GM12878 (cell line): ENCODE results near the gene MXI1. TPM values are rescaled to one million over a fixed set of nuclear protein-coding genes. Genes with fewer than 3 reads are reported as not detected.

ENCODE experiments used
- ATAC-seq: fragments of 200-7000 bp; cut with Tn5 transposase; 3 replicates; pipeline ENCODE4 v1.9.1; 2020; ENCODE audit warnings: mild to moderate bottlenecking, moderate library complexity
- BruUV-seq: library from RNA; stranded (reverse); fragments of 400-500 nt; replicated peaks from 2 replicates; lab custom pipeline; 2021; lab: Mats Ljungman, UMichigan
- CTCF ChIA-PET: fragments of 300-600 bp; sonication (Branson Sonifier 250); formaldehyde crosslinking; extraction: SDS; loops from one replicate; lab custom pipeline; 2021; ENCODE audit warnings: inconsistent platforms; lab: Yijun Ruan, JAX
- POLR2A ChIA-PET: fragments of 350-600 bp; formaldehyde crosslinking; extraction: SDS; loops from one replicate; lab custom pipeline; 2021; ENCODE audit warnings: inconsistent platforms; lab: Charles Lee
- RAD21 ChIA-PET: fragments of 300-600 bp; sonication (Branson Sonifier 250); formaldehyde crosslinking; loops from one replicate; lab custom pipeline; 2023; ENCODE audit warnings: antibody characterized with exemption; ENCODE audit not compliant: unreplicated experiment; lab: Charles Lee
- SMC1A ChIA-PET: fragments of 300-600 bp; sonication (Branson Sonifier 250); formaldehyde crosslinking; loops from one replicate; lab custom pipeline; 2023; ENCODE audit not compliant: unreplicated experiment, uncharacterized antibody; lab: Charles Lee
- DNase-seq: peaks from one replicate; pipeline ENCODE4 v3.0.0-alpha.2; 2011; ENCODE audit warnings: low read depth, low spot score
- FAIRE-seq: peaks from 3 replicates; lab custom pipeline; 2011; peaks lifted over from hg19 to GRCh38; lab: Jason Lieb, UNC
- H2AFZ ChIP-seq: 2 replicates; pipeline ENCODE4 v1.6.0; 2011; ENCODE audit warnings: low read depth, low read length, control low read depth; ENCODE audit not compliant: control insufficient read depth
- H3K27ac ChIP-seq: 2 replicates; pipeline ENCODE4 v1.5.1; 2011; ENCODE audit warnings: control low read depth; ENCODE audit not compliant: control insufficient read depth, insufficient read depth
- H3K27me3 ChIP-seq, 2 experiments: replicated peaks in 1 of 2; 2 replicates each; pipeline versions ENCODE4 v1.6.0 to v1.6.1; 2011; ENCODE audit warnings: low read length in 1 of 2; ENCODE audit not compliant: control insufficient read depth in 2 of 2, insufficient read depth in 2 of 2
- H3K36me3 ChIP-seq, 2 experiments: 2 replicates each; pipeline ENCODE4 v1.5.1; 2011; ENCODE audit warnings: low read length in 1 of 2; ENCODE audit not compliant: control insufficient read depth in 2 of 2, insufficient read depth in 2 of 2
- H3K4me1 ChIP-seq: 2 replicates; pipeline ENCODE4 v1.6.1; 2011; ENCODE audit warnings: mild to moderate bottlenecking, low read length, moderate library complexity, mixed read lengths; ENCODE audit not compliant: control insufficient read depth, insufficient read depth
- H3K4me2 ChIP-seq: 2 replicates; pipeline ENCODE4 v1.6.0; 2011; ENCODE audit warnings: control low read depth; ENCODE audit not compliant: control insufficient read depth, insufficient read depth
- H3K4me3 ChIP-seq: fragments of 200-600 bp; sonication (generic); 2 replicates; pipeline ENCODE4 v1.5.1; 2016
- H3K79me2 ChIP-seq: 2 replicates; pipeline ENCODE4 v1.6.0; 2011; ENCODE audit warnings: low read length; ENCODE audit not compliant: control insufficient read depth, insufficient read depth
- H3K9ac ChIP-seq: 2 replicates; pipeline ENCODE4 v1.8.0; 2011; ENCODE audit warnings: low read length, control low read depth, mixed read lengths; ENCODE audit not compliant: control insufficient read depth, insufficient read depth
- H3K9me3 ChIP-seq: replicated peaks from 3 replicates; pipeline ENCODE4 v1.5.1; 2011; ENCODE audit warnings: mild to moderate bottlenecking, low read length; ENCODE audit not compliant: control insufficient read depth, insufficient read depth
- H4K20me1 ChIP-seq: 2 replicates; pipeline ENCODE4 v1.6.0; 2011; ENCODE audit not compliant: control insufficient read depth, insufficient read depth
- ATF7 ChIP-seq: fragments of 450-650 bp; IDR thresholded peaks from 2 replicates; pipeline ENCODE4 v1.6.1; 2016; ENCODE audit warnings: low read depth, mild to moderate bottlenecking
- BHLHE40 ChIP-seq, 2 experiments: fragments of 450-650 bp in 1 of 2; IDR thresholded peaks; 2 replicates each; pipeline ENCODE4 v1.6.1; 2011 to 2017; ENCODE audit warnings: low read depth in 2 of 2, borderline replicate concordance in 1 of 2, improper control_type of control experiment in 1 of 2, low read length in 1 of 2, mild to moderate bottlenecking in 1 of 2
- CREM ChIP-seq: IDR thresholded peaks from 2 replicates; pipeline ENCODE4 v1.6.1; 2014; ENCODE audit warnings: antibody characterized with exemption, low read depth
- DPF2 ChIP-seq: fragments of 450-650 bp; IDR thresholded peaks from 2 replicates; pipeline ENCODE4 v1.6.1; 2017; ENCODE audit warnings: mild to moderate bottlenecking
- GABPA ChIP-seq: IDR thresholded peaks from 2 replicates; pipeline ENCODE4 v1.6.1; 2014; ENCODE audit warnings: antibody characterized with exemption, low read depth, mild to moderate bottlenecking, inconsistent platforms
- LARP7 ChIP-seq: fragments of 450-650 bp; IDR thresholded peaks from 2 replicates; pipeline ENCODE4 v1.6.1; 2017; ENCODE audit warnings: mild to moderate bottlenecking
- NFIC ChIP-seq: IDR thresholded peaks from 2 replicates; pipeline ENCODE4 v1.6.1; 2012; ENCODE audit warnings: low read depth, mild to moderate bottlenecking, inconsistent platforms, low read length, moderate library complexity
- NFXL1 ChIP-seq: fragments of 450-650 bp; IDR thresholded peaks from 2 replicates; pipeline ENCODE4 v1.6.1; 2017; ENCODE audit warnings: antibody characterized with exemption, mild to moderate bottlenecking, borderline replicate concordance
- PAX5 ChIP-seq: IDR thresholded peaks from 2 replicates; pipeline ENCODE4 v1.6.1; 2011; ENCODE audit warnings: low read depth, low read length, borderline replicate concordance
- RAD51 ChIP-seq: fragments of 450-650 bp; IDR thresholded peaks from 2 replicates; pipeline ENCODE4 v1.6.1; 2016; ENCODE audit warnings: moderate library complexity, mild to moderate bottlenecking, inconsistent platforms
- RUNX3 ChIP-seq: IDR thresholded peaks from 2 replicates; pipeline ENCODE4 v1.6.1; 2012; ENCODE audit warnings: low read length, inconsistent platforms
- SREBF2 ChIP-seq: IDR thresholded peaks from 2 replicates; pipeline ENCODE4 v1.6.1; 2012; ENCODE audit warnings: mild to moderate bottlenecking, low read length
- TCF7 ChIP-seq: IDR thresholded peaks from 2 replicates; pipeline ENCODE4 v1.6.1; 2014; ENCODE audit warnings: antibody characterized with exemption, borderline replicate concordance
- ZBED1 ChIP-seq: IDR thresholded peaks from 2 replicates; pipeline ENCODE4 v1.6.1; 2016; ENCODE audit warnings: borderline replicate concordance
- WGBS: methylation state at CpG from one replicate; pipeline ENCODE4 v1.1.6; 2016; ENCODE audit warnings: low lambda C conversion rate; ENCODE audit not compliant: insufficient replicate concordance, insufficient coverage; ENCODE audit errors: missing lambda C conversion rate; 5-methylcytosine and 5-hydroxymethylcytosine counted together
- in situ Hi-C: fragments of 300-500 bp; cut with MboI; formaldehyde crosslinking; loops from 9 replicates; pipeline ENCODE4 v1.14.3; 2018; ENCODE audit warnings: mixed read lengths
- intact Hi-C: fragments of 100-400 bp; cut with micrococcal nuclease; formaldehyde crosslinking; loops from one replicate; pipeline ENCODE4 v1.14.2; 2022; ENCODE audit not compliant: unreplicated experiment
- polyA plus RNA-seq, 11 experiments: library from polyadenylated mRNA; depleted of rRNA in 4 of 11; unstranded in 6 of 11; stranded (reverse) in 5 of 11; fragments of >200 nt; fragmentation: Nextera tagmentation in 4 of 11; fragmentation: Illumina TruSeq in 1 of 11; extraction: Ambion mirVana in 4 of 11; extraction: Trizol in 1 of 11; gene quantifications; 1 replicate in 1 of 11; 2 replicates in 10 of 11; pipeline versions ENCODE4 v1.2.1 to v1.2.3, GENCODE V29; 2011 to 2016; ENCODE audit warnings: inconsistent platforms in 2 of 11, missing spikeins in 2 of 11, low read depth in 1 of 11
- total RNA-seq, 4 experiments: library from RNA; depleted of rRNA in 3 of 4; stranded (reverse); fragments of >200 nt in 3 of 4; fragmentation: Illumina TruSeq in 1 of 4; extraction: Trizol in 1 of 4; gene quantifications; 2 replicates each; pipeline versions ENCODE4 v1.2.1 to v1.2.3, GENCODE V29; 2013 to 2021
- TF ChIP-seq, protein P1 (sequence below): IDR thresholded peaks from 2 replicates; pipeline ENCODE4 v1.6.1; 2011; ENCODE audit warnings: borderline replicate concordance, low read depth, mild to moderate bottlenecking, moderate library complexity, low read length; ENCODE audit not compliant: insufficient read depth, poor library complexity, severe bottlenecking
- TF ChIP-seq, protein P2 (sequence below): fragments of 450-650 bp; IDR thresholded peaks from 2 replicates; pipeline ENCODE4 v1.6.1; 2017; ENCODE audit warnings: low read depth, mild to moderate bottlenecking, moderate library complexity
- TF ChIP-seq, protein P3 (sequence below): IDR thresholded peaks from 2 replicates; pipeline ENCODE4 v1.6.1; 2012; ENCODE audit warnings: low read length, inconsistent platforms
- TF ChIP-seq, protein P4 (sequence below): IDR thresholded peaks from 2 replicates; pipeline ENCODE4 v1.6.1; 2011; ENCODE audit warnings: low read depth, mild to moderate bottlenecking, low read length, moderate library complexity, borderline replicate concordance; ENCODE audit errors: extremely low read depth

MXI1 gene
- total and polyA plus RNA-seq, 10 of the 15 experiments (the other 5 are each of a cell fraction or from before 2014, with no cell fraction given), result 0.23 to 8.0 (median 0.41) TPM

DNA sequence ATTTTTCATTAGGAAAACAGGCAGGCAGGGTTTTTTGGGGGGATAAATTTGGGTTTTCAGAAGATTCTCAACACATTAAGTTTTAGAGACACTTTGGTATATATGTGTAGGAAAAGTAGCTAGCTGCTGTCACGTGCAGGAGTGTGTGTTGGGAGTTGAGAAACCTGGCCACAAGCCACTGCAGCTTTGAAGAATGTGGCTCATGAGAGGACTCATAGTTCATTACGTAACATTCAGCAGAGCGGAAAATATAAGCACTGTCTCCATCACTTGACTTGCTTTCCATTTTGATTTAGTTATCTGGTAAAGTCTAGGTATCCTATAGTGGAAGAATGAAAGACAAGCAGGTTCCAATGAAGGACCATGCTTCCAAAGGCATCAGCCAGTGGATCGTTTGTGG, 66.1 kb downstream of the MXI1 start:
- ATAC-seq (peak; percentile 88), DNase-seq (peak; percentile 28), FAIRE-seq (peak; percentile 71)
- Histone ChIP-seq H3K36me3 (no peaks in the 10 kb centered on the region), H3K4me3 (peak overlapping the region; percentile 10; the same call in 1 of the 2 replicates), H3K79me2 (no peaks in the 10 kb centered on the region), H4K20me1 (no peaks in the 10 kb centered on the region), H3K4me1 (peaks cover 7% of the 10 kb centered on the region), H3K9ac (no peak overlapping the region), H3K9me3 (no peaks in the 10 kb centered on the region), H3K27me3 (no peaks in the 10 kb centered on the region; a peak in 2 of 4 replicates), H3K4me2 (0 out of 2 replicates have a peak overlapping the region, but pooled peaks have one; percentile 21), H2AFZ (no peak overlapping the region), H3K27ac (no peak overlapping the region)
- 27% methylated on average over 4 of the region's 4 CpGs for WGBS
- BruUV-seq, result no TSS peak
- POLR2A ChIA-PET, result interaction anchor here (0.7 to 1.2 kb wide), 3 partner anchors 19 to 32 kb away, joined by 3 to 5 read pairs (median 4); no protein-coding TSS in a partner anchor
- in situ Hi-C loops, result no loop called here
- TF ChIP-seq, protein P1, sequence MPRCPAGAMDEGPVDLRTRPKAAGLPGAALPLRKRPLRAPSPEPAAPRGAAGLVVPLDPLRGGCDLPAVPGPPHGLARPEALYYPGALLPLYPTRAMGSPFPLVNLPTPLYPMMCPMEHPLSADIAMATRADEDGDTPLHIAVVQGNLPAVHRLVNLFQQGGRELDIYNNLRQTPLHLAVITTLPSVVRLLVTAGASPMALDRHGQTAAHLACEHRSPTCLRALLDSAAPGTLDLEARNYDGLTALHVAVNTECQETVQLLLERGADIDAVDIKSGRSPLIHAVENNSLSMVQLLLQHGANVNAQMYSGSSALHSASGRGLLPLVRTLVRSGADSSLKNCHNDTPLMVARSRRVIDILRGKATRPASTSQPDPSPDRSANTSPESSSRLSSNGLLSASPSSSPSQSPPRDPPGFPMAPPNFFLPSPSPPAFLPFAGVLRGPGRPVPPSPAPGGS, result peak; percentile 31
- TF ChIP-seq DPF2, result 0 out of 2 replicates have a peak, but pooled peaks have one; percentile 15
- TF ChIP-seq TCF7, result peak; percentile 83
- TF ChIP-seq, protein P2, sequence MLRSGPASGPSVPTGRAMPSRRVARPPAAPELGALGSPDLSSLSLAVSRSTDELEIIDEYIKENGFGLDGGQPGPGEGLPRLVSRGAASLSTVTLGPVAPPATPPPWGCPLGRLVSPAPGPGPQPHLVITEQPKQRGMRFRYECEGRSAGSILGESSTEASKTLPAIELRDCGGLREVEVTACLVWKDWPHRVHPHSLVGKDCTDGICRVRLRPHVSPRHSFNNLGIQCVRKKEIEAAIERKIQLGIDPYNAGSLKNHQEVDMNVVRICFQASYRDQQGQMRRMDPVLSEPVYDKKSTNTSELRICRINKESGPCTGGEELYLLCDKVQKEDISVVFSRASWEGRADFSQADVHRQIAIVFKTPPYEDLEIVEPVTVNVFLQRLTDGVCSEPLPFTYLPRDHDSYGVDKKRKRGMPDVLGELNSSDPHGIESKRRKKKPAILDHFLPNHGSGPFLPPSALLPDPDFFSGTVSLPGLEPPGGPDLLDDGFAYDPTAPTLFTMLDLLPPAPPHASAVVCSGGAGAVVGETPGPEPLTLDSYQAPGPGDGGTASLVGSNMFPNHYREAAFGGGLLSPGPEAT, result no peak; the same call in 1 of the 2 replicates
- TF ChIP-seq ZBED1, result no peak
- peak; percentile 93 to 97 for TF ChIP-seq BHLHE40 (IDR thresholded peaks at IDR 0.05; ENCODE audit: borderline replicate concordance in 1 of 2, low read depth in 2 of 2, low read length in 1 of 2)
- peak; percentile 39; the same call in 1 of the 2 replicates for TF ChIP-seq CREM
- TF ChIP-seq, protein P3, sequence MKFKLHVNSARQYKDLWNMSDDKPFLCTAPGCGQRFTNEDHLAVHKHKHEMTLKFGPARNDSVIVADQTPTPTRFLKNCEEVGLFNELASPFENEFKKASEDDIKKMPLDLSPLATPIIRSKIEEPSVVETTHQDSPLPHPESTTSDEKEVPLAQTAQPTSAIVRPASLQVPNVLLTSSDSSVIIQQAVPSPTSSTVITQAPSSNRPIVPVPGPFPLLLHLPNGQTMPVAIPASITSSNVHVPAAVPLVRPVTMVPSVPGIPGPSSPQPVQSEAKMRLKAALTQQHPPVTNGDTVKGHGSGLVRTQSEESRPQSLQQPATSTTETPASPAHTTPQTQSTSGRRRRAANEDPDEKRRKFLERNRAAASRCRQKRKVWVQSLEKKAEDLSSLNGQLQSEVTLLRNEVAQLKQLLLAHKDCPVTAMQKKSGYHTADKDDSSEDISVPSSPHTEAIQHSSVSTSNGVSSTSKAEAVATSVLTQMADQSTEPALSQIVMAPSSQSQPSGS, result peak; percentile 43; the same call in 1 of the 2 replicates
- TF ChIP-seq GABPA, result peak; percentile 2; the same call in 1 of the 2 replicates
- peak; percentile 96 for TF ChIP-seq PAX5
- no peak for TF ChIP-seq SREBF2
- TF ChIP-seq NFIC, result peak; percentile 40; the same call in 1 of the 2 replicates
- peak; percentile 85 for TF ChIP-seq RAD51
- TF ChIP-seq LARP7, result no peak
- no peak for TF ChIP-seq NFXL1
- TF ChIP-seq, protein P4, sequence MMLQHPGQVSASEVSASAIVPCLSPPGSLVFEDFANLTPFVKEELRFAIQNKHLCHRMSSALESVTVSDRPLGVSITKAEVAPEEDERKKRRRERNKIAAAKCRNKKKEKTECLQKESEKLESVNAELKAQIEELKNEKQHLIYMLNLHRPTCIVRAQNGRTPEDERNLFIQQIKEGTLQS, result peak; percentile 25; the same call in 1 of the 2 replicates
- TF ChIP-seq RUNX3, result peak; percentile 78
- peak; percentile 86 for TF ChIP-seq ATF7
- intact Hi-C loops, result loop anchor here (1.0 to 10.0 kb wide), 2 partner anchors 22 to 319 kb away; no protein-coding TSS in a partner anchor
- CTCF ChIA-PET, result interaction anchor here (0.9 to 1.5 kb wide), 7 partner anchors 9 to 222 kb away, joined by 3 to 8 read pairs (median 4); no protein-coding TSS in a partner anchor
- SMC1A ChIA-PET, result interaction anchor here (1.0 to 3.5 kb wide), 8 partner anchors 19 to 258 kb away, joined by 3 to 18 read pairs (median 3); no protein-coding TSS in a partner anchor
- RAD21 ChIA-PET, result interaction anchor here (0.7 to 1.9 kb wide), 7 partner anchors 22 to 340 kb away, joined by 3 to 7 read pairs (median 5); no protein-coding TSS in a partner anchor
